Heart left ventricle (tissue), 13 donors: Measurements from ENCODE around the gene TRHDE.

Experiments used
- CTCF ChIP-seq, 12 donors: fragments of 200-600 bp; sonication (generic) in 4 of 12; IDR thresholded peaks; one replicate each; pipeline versions ENCODE4 v1.5.0 to v1.8.0; 2018 to 2022; ENCODE audit warnings: antibody characterized with exemption in 12 of 12, mild to moderate bottlenecking in 5 of 12
- POLR2A ChIP-seq, 2 donors: fragments of 450-650 bp; IDR thresholded peaks; one replicate each; pipeline ENCODE4 v1.6.1; 2017; ENCODE audit warnings: antibody characterized with exemption in 2 of 2, mild to moderate bottlenecking in 2 of 2, moderate library complexity in 2 of 2
- donor health status: ischemic (EF 13 %, LVEDD 7.1; RV severe dilation, severe dysfunction).
- donor health status: DM: no; HTN: yes; CAD: no.
- donor health status: DM: no; HTN: no; CAD: no.
- donor health status: ischemic (EF 25% LVEDD 6.9; RV normal size, moderate dysfunction).
- donor health status: ischemic (EF 25% LVEDD 5.7; RV mildly dilated, moderate dysfunction).
- donor health status: ischemic (EF 35%, LVEDD 5.7; RV mildly dilated, moderate dysfunction).
- donor health status: nonischemic (EF 11% LVEDD 7.7; RV severe dilation, severe dysfunction).
- donor health status: DM: yes; HTN: yes; CAD: no.
- donor health status: PGD.
- donor health status: ischemic (EF 29% LVEDD 5.4; RV normal size, mild dysfunction).
- donor health status: nonischemic (EF 23%, LVEDD 6.1; RV moderate dilation, normal function).

GRCh38 chr12:72444125-72444524, 172.0 kb downstream of the TRHDE start:
- TF ChIP-seq CTCF (IDR thresholded peaks at IDR 0.05) (no peak), POLR2A (IDR thresholded peaks at IDR 0.05) (no peak)
